SKM-1 (cell line): ENCODE results near the gene SMAD1.

Experiments used
- DNase-seq: peaks from one replicate; lab custom pipeline; 2025; ENCODE audit not compliant: unreplicated experiment; lab: John Stamatoyannopoulos, UW

SMAD1 gene

DNA sequence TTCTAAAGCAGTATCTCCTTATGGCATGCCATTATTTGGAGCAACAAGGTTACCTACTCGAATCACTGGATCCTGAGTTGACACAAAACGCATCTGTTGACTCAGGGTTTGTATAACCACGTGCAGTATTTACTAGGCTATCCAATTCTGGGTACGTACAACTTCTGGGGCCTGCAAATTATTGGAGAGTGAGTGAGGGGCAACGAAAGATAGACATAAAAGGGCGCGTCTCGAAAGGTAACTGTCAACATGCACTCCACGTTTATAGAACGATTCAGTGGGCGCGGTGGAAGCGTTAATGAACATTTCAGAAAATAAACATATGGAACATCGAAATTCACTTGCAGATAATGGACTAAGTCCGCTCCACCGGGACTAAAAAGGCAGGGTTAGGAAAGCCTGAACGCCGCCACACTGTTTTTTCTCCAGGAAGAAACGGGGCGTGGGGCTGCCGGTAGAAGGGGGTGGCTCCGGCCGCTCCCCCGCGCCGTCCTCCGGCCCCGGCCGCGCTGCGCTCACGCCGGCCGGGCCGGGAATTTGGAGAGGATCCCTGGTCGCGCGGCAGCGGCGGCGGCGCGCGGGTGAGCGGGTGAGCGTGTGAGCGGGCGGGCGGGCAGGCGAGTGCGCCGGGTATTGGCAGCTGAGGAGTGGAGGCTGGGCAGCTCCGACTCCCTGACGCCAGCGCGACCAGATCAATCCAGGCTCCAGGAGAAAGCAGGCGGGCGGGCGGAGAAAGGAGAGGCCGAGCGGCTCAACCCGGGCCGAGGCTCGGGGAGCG, at the start of gene SMAD1:
Gene SMAD1 (plus strand): TSS at position 690 of the 778 bp plus-strand sequence. CDS start 32,761 bp downstream, outside the sequence.
- peak; percentile 40 for DNase-seq

DNA sequence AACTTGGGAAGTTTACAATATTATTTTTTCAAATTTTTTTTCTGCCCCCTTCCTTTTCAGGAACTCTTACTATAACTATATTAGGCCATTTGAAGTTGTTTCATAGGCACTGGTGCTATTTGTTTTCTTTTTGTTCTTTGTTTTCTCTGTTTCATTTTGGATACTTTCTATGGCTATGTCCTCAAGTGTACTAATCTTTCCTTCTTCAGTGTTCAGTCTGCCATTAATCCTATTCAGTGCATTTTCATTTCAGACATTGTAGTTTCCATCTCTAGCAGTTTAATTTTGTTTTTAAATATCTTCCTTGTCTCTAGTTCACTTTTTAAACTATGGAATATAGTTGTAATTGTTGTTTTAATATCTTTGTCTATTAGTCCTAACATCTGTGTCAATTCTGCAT, 48.0 kb upstream of the SMAD1 start:
- no peak for DNase-seq

DNA sequence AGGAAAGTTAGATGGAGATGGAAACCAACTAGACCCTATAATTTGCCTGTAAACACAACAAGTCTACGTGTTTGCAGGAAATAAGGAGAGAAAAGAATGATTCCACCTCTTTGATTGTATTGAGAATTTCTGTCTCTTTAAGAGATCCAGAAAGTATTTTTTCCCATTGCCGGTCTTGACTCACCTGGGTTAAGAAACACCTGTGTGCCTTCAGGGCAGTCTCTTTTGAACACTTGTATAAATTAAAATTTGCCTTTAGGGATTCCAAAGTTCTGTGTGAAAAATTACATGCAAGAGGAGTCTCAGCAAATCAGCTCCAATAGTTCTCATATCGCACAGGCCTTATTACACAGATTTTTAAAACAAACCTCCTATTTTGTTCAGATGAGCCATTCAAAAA, 46.0 kb upstream of the SMAD1 start:
- no peak for DNase-seq

DNA sequence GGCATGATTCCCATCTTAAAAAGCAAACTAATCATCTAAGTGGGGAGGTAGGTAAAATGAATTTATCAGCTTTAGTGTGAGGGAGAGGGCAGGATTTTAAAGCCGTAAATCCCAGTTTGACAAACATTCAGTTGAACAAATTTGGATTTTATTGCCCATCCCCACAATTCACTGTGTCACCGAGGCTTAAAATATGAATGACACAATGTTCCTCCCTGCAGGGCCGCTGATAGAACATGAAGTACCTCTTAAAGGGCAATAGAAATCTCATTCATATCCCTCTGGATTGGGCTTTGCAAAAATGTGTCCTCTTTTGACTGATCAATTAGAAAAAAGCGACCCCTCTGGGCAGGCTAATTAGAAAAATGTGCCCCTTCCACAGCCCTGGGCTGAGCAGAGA, 45.5 kb upstream of the SMAD1 start:
- DNase-seq: no peak

DNA sequence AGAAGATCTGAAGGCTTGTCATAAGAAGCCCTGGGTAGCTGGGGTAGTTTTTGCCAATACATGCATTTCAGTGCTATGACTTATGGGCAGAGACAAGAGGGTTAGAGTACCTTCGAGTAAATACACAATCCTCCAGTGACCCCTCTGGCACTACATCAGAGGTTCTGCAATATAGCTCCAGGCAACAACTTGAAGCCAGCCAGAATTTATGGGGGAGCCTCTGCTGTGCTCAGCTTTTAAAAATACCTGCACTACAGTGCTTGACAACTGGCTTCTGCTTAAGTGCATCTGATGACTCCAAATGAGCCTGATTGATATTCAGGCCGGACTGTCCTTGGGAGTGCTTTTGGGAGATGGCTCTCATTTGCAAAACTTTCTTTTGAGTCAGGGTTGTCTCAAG, 44.9 kb upstream of the SMAD1 start:
- no peak for DNase-seq

DNA sequence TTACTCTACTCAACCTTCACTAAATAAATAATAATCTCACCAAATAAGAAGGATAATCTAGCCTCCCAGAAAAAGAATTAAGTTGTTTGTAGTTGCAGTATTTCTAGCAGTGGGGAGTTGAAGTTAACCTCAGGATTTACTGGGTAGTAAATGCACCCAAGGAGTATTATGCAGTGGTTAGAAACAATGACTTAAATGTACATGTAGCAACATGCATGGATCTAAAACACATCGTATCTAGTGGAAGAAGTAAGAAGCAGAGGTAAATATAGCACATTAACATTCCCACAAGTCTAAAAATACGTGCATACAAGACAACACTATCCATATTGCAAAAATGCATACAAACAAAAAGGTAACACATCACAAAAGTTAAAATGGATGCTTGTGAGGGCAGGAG, 44.2 kb upstream of the SMAD1 start:
- no peak for DNase-seq

DNA sequence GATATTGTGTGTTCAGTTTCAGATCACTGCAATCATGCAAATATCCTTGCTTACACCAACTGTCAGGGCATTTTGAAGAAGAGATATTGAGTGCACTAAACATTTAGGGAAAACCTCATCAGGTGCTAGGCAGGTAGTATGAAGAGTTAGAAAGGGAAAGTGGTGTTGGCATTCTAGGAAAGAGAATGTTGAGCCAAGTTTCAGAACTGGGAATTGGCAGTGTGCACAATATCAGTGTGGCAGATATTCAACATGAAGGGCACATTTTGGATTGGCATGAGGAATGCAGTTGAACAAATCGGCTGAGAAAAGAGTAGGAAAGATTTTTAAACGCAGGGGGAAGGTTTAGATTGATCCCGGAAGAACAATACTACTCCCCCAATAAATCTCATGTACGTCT, 43.4 kb upstream of the SMAD1 start:
- DNase-seq: no peak

DNA sequence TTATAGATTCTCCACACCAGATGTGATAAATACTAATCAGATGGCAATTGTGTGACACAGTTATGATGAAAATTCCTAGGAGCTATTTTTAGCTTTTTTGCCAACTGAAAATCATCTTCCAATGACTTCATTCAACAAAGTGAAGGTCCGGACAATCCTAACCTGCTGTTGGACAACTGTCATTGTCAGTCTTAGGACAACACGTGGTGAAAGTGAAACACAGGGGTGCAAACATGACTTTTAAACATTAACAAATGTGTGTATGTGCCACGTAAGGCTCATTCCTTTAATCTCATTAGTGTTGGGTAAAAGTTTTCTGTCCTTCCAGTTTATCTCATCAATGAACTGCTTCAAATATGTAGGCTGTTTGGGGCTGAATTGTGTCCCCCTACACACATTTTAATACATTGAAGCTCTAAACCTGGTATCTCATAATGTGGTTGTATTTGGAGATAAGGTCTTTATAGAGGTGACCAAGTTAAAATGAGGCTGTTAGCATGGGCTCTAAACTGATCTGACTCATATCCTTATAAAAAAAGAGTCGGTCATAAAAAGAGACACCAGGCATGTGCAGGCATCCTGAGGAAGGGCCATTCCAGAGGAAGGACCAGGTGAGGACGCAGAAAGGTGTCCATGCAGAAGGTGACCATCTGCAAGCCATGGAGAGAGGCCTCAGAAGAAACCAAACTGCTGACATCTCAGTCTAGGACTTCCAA, 41.2 kb upstream of the SMAD1 start:
- no peak for DNase-seq

DNA sequence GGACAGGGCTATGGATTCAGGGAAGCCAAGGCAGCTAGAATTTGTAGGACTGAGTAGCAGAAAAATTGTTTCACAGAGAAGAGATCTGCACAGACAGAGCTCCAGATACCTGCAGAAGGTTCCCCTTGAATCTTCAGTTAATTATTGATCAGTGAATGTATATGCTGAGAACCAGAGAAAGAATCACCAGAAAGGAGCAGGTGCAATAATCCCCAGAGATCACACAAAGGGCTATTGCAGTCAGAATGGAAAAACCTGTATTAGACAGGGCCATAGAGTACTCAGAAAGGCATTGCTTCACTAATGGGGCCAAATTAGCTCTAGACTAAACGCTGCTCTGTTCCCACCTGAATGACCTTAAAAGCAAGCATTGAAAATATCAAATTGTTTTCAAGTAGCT, 35.5 kb upstream of the SMAD1 start:
- no peak for DNase-seq

DNA sequence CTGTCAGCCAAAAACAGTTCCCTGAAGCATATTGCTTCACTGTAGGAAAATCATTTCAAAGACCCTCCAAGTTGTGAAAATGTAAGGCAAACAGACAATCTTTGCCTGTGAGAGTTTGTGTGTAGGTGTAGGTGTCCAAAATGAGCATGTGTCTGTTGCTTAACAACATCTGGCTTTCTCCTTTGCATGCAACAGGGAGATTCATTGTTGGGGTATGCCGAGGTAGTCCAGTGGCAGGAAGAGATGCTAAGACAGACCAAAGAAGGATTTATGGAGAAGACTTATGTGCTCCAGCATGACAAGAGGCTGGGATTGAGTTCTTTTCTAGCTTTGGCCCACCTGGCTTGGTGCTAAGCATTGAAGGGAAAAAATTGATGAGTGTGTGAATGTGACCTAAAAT, 29.8 kb upstream of the SMAD1 start:
- DNase-seq: no peak

DNA sequence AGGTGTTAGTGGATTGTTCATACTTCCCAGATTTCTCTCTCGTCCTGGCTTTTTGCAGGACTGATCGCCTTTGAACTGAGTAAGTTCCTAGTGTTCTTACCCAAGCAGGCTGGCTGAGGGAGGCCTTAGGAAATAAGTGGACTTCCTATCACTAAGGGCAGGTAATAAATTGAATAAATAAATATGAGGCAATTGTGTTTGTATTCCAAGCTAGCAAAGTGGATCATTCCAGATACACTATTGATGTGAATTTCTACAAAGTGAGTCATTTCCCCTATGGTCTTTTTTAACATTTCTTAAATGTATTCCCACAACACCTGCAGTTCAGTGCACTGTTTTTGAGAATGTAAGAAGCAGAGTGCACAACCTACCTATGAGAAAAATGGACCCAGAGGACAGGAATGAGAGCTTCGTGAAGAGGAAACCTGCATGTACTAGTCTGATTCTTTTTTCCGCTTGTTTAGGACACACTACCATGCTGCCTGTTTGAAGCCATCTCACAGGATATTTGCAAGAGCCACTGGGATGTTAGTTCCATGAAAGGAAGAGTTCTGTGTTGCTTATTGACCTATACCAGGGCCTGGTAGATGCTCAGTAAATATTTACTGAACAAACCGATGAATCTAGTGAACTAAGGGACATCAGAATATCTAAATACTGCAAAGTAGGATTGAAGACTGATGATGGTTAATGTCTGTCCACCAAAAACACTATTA, 29.0 kb upstream of the SMAD1 start:
- no peak for DNase-seq

DNA sequence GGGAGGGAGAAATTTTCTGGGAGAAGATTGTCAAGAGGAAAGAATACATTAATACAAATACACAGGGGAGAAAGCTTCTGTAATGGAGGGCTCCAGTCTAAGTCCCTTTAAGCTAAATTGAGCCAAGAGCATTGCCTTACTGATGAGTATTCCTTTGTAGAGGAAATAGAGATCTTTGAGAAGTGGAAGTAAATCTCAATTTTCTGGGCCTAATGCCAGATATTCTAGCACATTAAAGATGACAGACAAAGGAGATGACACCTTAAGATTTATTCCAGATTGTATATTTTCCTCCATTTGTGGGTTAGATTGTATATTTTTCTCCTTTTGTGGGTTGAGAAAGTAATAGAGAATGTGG, 28.5 kb upstream of the SMAD1 start:
- DNase-seq: no peak

DNA sequence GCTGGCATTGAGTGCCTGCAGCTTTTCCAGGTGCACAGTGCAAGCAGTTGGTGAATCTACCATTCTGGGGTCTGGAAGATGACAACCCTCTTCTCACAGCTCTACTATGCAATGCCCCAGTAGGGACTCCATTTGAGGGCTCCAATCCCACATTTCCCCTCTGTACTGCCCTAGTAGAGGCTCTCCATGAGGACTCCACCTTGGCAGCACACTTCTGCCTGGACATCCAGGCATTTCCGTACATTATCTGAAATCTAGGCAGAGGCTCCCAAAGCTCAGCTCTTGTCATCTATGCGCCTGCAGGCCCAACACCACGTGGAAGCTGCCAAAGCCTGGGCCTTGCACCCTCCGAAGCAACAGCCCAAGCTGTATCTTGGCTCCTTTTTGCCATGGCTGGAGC, 8.4 kb upstream of the SMAD1 start:
- DNase-seq: no peak

DNA sequence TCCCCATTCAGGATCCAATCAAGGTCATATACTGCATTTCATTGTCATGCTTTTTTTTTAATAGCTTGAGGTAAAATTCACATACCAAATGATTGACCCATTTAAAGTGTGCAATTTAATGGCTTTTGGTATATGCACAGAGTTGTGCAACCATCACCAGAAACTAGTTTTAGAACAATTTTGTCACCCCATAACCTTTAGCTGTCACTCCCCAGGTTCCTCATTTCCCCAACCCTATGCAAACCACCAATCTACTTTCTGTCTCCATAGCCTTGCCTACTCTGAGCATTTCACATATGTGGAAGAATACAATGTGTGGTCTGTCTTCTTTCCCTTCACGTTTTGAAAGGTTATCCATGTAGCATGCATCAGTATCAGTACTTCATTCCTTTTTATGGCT, 1.4 kb upstream of the SMAD1 start:
- peak; percentile 67 for DNase-seq

DNA sequence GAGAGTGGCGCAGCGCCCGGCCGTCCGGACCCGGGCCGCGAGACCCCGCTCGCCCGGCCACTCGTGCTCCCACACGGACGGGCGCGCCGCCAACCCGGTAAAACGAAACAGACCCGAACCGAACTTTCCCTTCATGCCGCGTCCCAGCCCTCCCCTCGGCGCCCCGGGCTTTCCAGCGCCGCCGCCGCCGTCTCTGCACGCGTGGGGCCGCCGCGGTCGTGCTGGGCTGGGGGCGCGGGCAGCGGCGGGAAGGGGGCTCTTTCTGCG, 222 bp downstream of the SMAD1 start:
- DNase-seq: no peak

DNA sequence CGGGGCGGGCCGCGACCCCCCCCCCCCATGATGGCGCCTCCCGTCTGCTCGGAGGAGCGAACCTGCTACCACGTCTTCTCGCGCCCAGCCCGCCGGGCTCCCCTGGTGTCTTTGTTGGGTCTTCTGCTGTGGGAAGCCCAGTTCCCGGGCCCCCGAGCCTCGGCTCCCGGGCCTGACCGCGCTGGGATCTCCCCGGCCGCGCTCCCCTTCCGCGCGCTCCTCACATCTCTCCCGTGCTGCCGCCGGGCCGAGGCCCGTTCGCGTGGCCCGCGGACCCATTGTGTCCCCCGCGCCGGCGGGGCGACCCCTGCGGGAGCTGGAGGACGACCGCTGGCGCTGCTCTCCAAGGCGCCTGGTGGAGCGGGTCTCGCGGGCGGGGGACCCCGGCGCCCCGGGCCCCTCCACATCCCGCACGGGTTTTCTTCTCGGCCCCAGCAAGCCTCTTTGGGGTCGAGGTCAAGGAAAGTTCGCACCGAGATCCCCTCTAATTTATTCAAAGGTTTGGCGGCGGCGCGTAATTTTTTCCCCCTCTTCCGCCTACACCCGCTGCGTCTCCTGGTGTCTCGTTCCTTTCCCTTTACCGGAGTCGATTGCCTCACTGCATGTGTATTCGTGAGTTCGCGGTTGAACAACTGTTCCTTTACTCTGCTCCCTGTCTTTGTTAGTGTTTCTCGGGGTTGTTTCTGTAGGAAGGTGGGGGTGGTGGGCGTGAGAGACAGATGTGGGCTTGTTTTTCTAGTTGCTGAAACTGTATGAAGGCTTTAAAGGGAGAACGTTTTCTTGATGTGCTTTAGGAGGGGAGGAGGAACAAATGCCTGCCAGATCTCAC, 770 bp downstream of the SMAD1 start:
- DNase-seq: peak; percentile 60

DNA sequence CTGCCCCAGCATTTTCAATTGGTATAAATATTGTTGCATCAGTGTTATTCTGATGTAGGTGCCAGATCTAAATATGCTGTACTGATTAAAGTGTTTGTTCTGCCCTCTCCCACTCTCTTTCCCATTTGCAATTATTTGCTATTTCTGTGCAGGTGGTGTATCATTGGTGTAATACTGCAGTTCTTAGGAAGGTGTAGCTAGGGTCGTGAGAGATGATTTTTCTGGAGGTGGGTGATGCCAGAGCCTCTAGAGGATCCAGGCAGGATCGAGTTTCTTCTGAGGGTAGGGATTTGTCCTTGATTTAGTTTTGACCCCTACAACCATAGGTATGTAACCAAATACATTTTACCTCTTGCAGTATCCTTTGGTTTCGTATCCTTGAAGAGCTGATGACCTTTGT, 1.9 kb downstream of the SMAD1 start:
- no peak for DNase-seq

DNA sequence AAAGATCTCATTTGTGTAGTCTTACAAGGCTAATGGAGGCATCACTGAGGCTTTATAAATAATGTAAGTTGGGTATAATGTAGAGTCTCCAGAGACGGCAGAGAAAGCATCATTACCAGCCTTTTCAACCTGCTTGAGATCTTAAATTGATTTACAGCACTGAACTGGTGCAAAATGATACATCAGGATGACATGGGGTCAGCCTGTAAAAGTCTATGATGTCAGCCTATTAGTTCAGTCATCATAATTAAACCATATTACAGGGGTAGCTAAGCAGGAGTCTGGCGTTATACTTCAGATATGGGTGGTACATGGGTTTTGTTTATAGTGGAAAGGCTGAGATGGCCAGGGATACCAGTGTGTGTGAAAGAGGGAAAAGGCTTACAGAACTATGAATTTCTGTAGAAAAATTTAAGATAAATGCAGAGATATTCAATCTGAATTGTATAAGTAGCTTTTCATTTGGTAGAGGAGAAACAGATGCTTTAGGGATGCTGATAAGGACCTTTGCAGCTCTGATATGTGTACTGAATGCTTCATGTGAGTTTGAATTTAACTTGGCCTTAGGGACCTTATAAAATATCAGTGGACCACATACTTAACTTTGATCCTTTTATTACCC, 2.7 kb downstream of the SMAD1 start:
- no peak for DNase-seq

DNA sequence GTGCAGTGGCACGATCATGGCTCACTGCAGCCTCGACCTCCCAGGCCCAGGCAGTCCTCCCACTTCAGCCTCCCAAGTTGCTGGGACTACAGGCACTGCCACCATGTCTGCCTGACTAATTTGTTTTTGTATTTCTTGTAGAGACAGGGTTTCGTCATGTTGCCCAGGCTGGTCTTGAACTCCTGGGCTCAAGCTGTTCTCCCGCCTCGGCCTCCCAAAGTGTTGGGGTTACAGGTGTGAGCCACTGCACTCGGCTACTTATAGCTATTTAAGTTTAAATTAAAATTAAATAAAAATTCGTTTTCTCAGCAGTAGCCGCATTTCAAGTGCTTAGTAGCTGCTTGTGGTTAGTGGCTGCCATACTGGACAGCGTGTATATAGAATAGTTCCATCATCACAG, 3.5 kb downstream of the SMAD1 start:
- no peak for DNase-seq

DNA sequence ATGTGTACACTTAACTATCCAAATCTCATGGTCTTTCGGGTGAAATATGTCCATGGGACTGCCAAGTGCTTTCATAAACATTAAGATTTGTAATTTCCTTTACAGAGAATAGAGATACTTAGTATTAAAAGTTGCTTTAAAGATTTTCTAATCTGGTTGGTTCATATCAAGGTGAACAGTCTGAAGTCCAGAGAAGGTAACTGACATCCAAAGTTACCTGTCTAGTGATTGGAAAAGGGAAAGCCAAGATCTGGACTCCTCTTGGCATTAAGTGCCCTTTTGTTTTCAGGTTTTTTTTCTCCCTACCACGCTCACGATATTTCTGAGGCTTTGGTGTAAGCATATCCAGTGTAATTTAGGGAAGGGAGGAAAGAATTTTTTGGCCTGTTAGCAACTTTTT, 5.0 kb downstream of the SMAD1 start:
- no peak for DNase-seq

DNA sequence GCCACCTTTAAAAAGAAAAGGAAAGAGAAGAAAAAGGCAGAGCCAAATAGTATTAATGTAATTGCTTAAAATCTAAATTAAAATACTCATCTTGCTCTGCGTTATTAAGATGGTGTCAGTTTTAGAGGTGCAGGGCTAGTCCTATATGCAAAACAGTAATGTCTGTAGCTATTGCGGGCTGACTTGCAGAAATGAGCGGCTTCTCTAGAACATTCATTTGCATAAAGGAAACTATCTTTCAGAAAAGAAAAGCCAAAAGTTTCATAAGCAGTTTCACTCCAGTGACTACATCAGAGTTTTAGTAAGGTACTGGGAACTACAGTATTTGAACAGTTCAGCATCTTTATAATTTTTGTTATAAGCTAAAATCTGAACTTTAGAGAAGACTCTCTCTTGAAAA, 6.0 kb downstream of the SMAD1 start:
- no peak for DNase-seq
